AG09319 (cell line): ENCODE measurements around the gene IFNLR1.
"Not testable (repeated sequence)": the region's sequence is repeated elsewhere in the genome, so short reads cannot be mapped to it uniquely, and the experiment has no call there.

ENCODE experiments used
- DNase-seq: peaks from one replicate; pipeline ENCODE4 v3.0.0-alpha.2; 2010; ENCODE audit warnings: low read depth; ENCODE audit errors: extremely low read depth
- TF ChIP-seq, protein P1 (sequence below): IDR thresholded peaks from 2 replicates; pipeline ENCODE4 v1.5.1; 2011; ENCODE audit warnings: low read depth, mild to moderate bottlenecking, inconsistent platforms, low read length, moderate library complexity

IFNLR1 gene

DNA sequence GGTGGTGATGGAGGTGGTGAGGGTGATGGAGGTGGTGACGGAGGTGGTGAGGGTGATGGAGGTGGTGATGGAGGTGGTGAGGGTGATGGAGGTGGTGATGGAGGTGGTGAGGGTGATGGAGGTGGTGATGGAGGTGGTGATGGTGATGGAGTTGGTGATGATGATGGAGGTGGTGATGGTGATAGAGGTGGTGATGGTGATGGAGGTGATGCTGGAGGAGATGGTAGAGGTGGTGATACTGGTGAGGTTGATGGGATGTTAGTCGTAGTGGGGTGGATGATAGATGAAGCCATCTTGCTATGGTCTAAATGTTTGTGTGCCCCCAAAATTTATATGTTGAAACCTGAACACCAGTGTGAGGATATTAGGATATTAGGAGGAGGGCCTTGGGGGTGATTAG is 25.3 kb upstream of the IFNLR1 start:
- DNase-seq, result no peak
- TF ChIP-seq, protein P1, sequence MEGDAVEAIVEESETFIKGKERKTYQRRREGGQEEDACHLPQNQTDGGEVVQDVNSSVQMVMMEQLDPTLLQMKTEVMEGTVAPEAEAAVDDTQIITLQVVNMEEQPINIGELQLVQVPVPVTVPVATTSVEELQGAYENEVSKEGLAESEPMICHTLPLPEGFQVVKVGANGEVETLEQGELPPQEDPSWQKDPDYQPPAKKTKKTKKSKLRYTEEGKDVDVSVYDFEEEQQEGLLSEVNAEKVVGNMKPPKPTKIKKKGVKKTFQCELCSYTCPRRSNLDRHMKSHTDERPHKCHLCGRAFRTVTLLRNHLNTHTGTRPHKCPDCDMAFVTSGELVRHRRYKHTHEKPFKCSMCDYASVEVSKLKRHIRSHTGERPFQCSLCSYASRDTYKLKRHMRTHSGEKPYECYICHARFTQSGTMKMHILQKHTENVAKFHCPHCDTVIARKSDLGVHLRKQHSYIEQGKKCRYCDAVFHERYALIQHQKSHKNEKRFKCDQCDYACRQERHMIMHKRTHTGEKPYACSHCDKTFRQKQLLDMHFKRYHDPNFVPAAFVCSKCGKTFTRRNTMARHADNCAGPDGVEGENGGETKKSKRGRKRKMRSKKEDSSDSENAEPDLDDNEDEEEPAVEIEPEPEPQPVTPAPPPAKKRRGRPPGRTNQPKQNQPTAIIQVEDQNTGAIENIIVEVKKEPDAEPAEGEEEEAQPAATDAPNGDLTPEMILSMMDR, result no peak

DNA sequence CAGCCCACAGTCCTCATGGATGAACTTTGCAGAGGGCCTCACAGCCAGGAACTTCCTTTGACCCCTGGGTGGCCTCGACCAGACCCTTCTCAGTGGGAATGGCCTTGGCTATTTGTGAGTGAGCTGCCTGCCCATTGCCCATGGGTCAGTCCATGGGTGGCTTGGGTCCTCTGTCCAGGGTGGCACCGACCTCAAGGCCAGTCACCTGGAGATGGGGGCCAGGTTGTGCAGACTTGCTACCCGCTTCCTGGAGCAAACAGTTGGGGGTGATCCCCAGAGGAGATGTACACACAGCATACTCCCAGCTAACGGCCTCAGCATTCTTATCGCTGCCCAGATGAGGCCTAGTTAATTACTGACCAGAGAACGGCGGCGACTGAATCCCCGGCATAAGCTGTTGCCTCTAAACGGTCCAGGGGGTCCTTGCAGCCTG is 23.1 kb upstream of the IFNLR1 start:
- TF ChIP-seq, protein P1, result no peak
- DNase-seq, result no peak

DNA sequence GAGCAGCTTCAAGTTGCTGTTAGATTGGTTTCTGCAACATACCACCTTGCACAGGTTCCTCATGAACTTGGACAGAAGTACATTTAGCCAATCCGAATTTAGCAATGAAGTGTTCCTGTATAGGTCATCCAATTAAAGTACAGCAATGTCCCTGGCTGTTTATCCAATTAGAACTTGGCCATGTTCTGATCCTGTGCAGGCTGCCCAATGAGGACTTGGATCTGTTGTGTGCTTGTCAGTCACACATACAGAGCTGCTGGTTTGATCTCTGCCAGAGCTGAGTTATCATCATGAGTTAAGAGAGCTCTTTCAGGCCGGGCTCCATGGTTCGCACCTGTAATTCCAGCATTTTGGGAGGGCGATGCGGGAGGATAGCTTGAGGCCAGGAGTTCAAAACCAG is 22.0 kb upstream of the IFNLR1 start:
- TF ChIP-seq, protein P1, result no peak
- DNase-seq, result no peak

DNA sequence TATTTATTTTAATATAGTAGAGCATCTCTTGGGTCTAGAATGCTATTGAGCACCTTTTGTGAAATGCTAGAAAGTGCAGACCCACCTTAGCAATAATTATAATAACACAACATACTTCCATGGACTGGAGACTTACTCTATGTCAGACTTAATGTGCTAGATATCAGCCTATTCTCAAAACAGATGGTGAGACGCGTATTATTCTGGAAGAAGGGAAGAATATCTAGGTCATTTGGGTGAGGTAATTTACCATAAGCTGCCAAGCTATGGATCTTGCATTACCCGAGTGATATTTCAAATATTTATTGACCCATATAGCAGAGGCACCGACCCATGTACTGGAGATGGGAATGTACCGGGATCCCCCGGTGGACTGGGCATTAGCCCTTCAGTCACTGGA is 20.6 kb upstream of the IFNLR1 start:
- TF ChIP-seq, protein P1, result no peak
- no peak for DNase-seq

DNA sequence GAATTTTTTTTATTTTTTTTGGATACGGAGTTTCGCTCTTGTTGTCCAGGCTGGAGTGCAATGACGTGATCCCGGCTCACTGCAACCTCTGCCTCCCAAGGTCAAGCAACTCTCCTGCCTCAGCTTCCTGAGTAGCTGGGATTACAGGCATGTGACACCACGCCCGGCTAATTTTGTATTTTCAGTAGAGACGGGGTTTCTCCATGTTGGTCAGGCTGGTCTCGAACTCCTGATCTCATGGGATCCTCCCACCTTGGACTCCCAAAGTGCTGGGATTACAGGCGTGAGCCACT is 20.3 kb upstream of the IFNLR1 start:
- DNase-seq, result not testable (repeated sequence)

DNA sequence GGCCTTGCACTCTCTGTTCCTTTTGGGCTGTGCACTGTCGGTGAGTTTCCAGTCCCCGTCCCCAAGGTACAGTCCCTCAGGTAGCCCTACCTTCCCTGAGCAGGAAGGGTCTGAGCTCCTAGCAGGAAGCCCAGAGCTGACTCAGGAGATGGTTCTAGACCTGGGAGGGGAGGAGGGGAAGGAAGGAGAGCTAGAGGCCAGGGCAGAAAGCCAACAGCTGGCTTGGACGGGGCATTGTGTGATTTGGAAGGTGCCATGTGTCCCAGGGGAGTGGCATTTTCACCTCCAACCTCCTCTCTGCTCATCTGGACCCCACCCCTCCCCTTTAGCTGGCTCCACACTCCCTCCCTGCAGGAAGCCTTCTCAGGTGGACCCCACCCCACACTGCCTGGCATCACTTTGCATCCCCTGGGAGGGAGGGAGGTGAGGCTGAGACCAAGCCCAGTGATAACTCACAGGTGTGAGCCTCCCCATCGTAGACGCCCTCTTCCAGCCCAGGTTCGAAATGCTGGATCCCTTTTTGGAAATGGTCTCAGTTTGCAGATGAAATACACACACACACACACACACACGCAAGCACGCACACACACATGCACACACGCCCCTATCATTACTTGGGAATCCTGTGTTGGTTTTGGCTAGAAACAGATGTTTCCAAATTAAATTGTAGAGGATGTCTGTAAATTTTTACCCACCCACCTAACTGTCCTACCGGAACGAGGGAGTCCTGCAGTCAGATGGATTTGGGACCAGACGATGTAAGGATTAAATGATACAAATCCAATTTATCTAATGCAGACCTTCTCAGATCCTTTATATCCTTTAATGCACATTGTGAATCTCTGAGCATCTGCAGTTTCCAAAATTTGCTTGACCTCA is 19.7 kb upstream of the IFNLR1 start:
- no peak for DNase-seq
- TF ChIP-seq, protein P1, result no peak

DNA sequence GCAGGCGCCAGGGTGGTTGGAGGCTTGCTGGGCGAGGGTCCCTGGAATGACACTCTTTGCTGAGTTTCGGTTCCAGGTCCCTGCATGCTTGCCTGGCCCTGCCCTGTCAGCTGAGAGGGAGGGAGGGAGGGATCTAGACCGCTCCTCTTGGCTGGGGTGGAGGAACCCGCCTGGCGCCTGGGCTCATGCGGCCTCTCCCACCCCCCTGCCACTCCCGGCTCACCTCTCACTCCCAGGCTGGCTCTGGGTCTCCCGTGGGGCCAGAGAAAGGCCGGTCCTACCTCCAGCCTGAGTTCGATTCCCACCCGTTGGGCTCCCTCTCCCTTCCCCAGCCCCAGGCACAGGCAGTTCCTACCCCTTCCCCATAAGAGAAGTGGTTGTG is 19.0 kb upstream of the IFNLR1 start:
- TF ChIP-seq, protein P1, result no peak
- no peak for DNase-seq
